Uterus (tissue), 4 donors: ENCODE results near the gene SMG9. TPM values are rescaled to one million over a fixed set of nuclear protein-coding genes. Genes with fewer than 3 reads are reported as not detected.

Experiments used
- DNase-seq, 2 donors: peaks; one replicate each; pipeline ENCODE4 v3.0.0-alpha.2; 2019 to 2020
- H3K27ac ChIP-seq, 2 donors: fragments of 200-600 bp; sonication (generic); 1 replicate in 1 of 2; 2 replicates in 1 of 2; pipeline ENCODE4 v1.5.1; 2016 to 2018
- H3K27me3 ChIP-seq, 2 donors: fragments of 200-600 bp; sonication (generic); one replicate each; pipeline ENCODE4 v1.5.1; 2018 to 2019; ENCODE audit warnings: control low read depth in 1 of 2
- H3K36me3 ChIP-seq, 2 donors: fragments of 200-600 bp; sonication (generic); one replicate each; pipeline ENCODE4 v1.5.1; 2019; ENCODE audit warnings: control low read depth in 1 of 2
- H3K4me1 ChIP-seq, 2 donors: fragments of 200-600 bp; sonication (generic); one replicate each; pipeline ENCODE4 v1.5.1; 2018 to 2019; ENCODE audit warnings: control low read depth in 1 of 2
- H3K4me3 ChIP-seq, 2 donors: fragments of 200-600 bp; sonication (generic); 1 replicate in 1 of 2; 2 replicates in 1 of 2; pipeline ENCODE4 v1.5.1; 2018 to 2019; ENCODE audit warnings: mild to moderate bottlenecking in 1 of 2
- H3K9me3 ChIP-seq, 2 donors: fragments of 200-600 bp; sonication (generic); one replicate each; pipeline ENCODE4 v1.5.1; 2019; ENCODE audit warnings: control low read depth in 1 of 2
- POLR2A ChIP-seq, 2 donors: fragments of 450-650 bp; IDR thresholded peaks; one replicate each; pipeline ENCODE4 v1.6.1; 2016; ENCODE audit warnings: antibody characterized with exemption in 2 of 2, mild to moderate bottlenecking in 1 of 2, moderate library complexity in 1 of 2
- intact Hi-C: fragments of 100-400 bp; cut with DNase I; formaldehyde crosslinking; loops from one replicate; pipeline ENCODE4 v1.15.1; 2023; ENCODE audit warnings: low total_unique reads
- total RNA-seq, 4 donors: library from RNA; depleted of rRNA in 3 of 4; stranded (reverse); fragments of >200 nt in 3 of 4; gene quantifications; one replicate each; pipeline versions ENCODE4 v1.1.0 to v1.2.4, GENCODE V29; 2014 to 2023
- TF ChIP-seq, protein P1 (sequence below), 4 experiments: fragments of 200-600 bp in 2 of 4; fragments of 450-650 bp in 2 of 4; sonication (generic) in 2 of 4; IDR thresholded peaks; one replicate each; pipeline ENCODE4 v1.5.1; 2016 to 2019; ENCODE audit warnings: antibody characterized with exemption in 4 of 4, mild to moderate bottlenecking in 2 of 4, moderate library complexity in 1 of 4
- donor health status: DM: yes; HTN: yes; CAD: no.

SMG9 gene
- total RNA-seq, 4 donors from 2014 or later = 14.9 to 44.9 (median 27.2) TPM

DNA sequence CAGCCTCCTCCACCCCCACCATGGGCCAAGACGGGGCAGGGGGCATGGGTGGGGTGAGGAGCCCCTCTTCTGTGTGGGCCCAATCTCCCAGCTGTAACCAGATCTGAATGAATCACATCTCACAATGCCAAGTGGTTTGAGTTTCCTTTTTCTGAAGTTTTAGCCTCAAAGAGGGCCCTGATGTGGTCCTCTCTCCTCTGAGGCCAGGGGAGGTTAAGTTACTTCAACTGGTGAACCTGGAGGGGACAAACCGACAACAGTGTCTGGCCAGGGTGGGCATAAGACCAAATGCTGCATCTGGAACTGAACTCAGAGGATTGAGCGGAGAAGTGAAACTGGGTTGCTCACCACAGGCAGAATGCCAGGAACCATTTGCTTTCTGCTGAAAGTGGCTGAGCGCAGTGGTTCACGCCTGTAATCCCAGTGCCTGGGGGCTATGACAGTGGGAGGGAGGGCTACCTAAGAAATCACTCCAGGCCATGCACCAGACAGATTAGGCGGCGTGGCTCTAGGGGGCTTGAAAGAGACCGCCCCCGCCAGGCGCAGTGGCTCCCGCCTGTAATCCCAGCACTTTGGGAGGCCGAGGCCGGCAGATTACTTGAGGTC is 54.3 kb downstream of the SMG9 start:
- no peaks in the 10 kb centered on the region for H3K4me1 ChIP-seq
- TF ChIP-seq, protein P1, sequence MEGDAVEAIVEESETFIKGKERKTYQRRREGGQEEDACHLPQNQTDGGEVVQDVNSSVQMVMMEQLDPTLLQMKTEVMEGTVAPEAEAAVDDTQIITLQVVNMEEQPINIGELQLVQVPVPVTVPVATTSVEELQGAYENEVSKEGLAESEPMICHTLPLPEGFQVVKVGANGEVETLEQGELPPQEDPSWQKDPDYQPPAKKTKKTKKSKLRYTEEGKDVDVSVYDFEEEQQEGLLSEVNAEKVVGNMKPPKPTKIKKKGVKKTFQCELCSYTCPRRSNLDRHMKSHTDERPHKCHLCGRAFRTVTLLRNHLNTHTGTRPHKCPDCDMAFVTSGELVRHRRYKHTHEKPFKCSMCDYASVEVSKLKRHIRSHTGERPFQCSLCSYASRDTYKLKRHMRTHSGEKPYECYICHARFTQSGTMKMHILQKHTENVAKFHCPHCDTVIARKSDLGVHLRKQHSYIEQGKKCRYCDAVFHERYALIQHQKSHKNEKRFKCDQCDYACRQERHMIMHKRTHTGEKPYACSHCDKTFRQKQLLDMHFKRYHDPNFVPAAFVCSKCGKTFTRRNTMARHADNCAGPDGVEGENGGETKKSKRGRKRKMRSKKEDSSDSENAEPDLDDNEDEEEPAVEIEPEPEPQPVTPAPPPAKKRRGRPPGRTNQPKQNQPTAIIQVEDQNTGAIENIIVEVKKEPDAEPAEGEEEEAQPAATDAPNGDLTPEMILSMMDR (IDR thresholded peaks at IDR 0.05) = no peak
- no peak for TF ChIP-seq POLR2A (IDR thresholded peaks at IDR 0.05)
- no peaks in the 10 kb centered on the region for H3K36me3 ChIP-seq
- H3K27ac ChIP-seq = peak overlapping the region; percentile 71 to 83
- peak overlapping the region; percentile 17 to 21 for H3K4me3 ChIP-seq
- peak; percentile 67 to 70 for DNase-seq
- H3K27me3 ChIP-seq = no peaks in the 10 kb centered on the region
- intact Hi-C loops = no loop called here
- no peaks in the 10 kb centered on the region for H3K9me3 ChIP-seq

DNA sequence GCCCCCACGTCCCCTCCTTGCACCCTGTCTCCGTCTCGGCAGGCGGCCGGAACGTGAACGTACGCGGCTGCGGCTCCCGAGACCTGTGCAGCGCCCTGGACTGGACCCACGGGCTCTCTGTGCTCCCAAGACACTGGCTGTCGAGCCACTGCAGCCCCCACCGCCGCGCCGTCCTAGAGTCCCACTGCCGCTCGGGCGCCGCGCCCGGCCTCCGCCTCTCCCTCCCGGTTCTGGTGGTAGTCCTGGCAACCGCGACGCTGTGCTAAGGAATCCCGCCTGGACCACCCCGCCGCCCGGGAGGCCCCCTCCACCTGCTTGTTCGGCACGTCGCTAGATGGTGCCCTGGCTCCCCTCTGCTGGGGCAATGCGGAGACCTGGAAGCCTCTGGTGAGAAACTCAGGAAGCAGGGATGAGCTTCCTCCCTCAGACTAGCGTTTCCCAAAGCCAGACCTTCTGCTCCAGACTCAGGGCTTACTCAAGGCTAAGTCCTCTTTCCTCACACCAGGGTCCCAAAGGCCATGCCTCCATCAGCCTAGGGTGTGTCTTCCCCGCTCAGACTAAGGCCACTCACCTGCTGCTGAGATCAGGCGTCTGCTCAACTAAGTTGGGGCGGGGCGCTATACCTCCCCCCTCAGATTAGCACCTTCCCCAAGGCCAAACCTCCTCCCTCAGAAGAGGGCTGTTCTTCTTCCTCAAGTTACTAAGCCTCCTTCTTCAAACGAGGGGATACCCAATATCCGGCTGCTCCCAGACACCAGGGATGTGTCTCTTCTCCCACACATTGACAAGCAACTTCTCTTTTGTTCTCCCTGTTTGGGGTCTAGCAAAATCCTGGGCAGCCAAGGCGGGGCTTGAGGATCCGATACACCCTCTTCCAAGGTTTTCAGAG is 55.0 kb downstream of the SMG9 start:
- TF ChIP-seq POLR2A (IDR thresholded peaks at IDR 0.05) = no peak
- TF ChIP-seq, protein P1 (IDR thresholded peaks at IDR 0.05) = no peak
- Histone ChIP-seq H3K9me3 (no peaks in the 10 kb centered on the region), H3K36me3 (no peaks in the 10 kb centered on the region), H3K4me1 (no peaks in the 10 kb centered on the region), H3K27ac (peak overlapping the region; percentile 71 to 83), H3K27me3 (no peaks in the 10 kb centered on the region), H3K4me3 (peak overlapping the region in 1 of 2 donors; percentile 0)
- intact Hi-C loops = no loop called here
- peak in 1 of 2 donors; percentile 55 for DNase-seq

DNA sequence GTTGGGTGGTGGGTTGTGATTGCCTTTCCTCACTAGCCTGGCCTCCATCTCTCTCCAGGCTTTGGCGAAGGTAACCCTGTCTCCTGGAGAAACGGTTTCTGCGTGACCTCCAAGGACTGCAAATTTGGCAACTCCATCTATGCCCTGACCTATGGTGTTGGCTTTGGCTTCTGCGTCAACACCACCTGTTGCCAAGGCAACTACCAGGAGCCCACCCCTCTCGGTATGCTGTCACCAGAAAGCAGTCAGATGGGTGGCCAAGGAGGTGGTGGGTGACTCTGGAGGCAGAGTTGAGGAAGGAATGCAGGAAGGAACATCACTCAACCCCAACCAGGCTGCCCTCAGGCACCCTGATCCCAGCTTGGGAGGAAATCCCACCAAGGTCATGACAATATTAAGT is 57.5 kb downstream of the SMG9 start:
- intact Hi-C loops = no loop called here
- Histone ChIP-seq H3K36me3 (no peaks in the 10 kb centered on the region), H3K4me3 (no peak overlapping the region), H3K4me1 (no peaks in the 10 kb centered on the region), H3K27ac (no peak overlapping the region), H3K9me3 (no peaks in the 10 kb centered on the region), H3K27me3 (no peaks in the 10 kb centered on the region)
- no peak for TF ChIP-seq POLR2A (IDR thresholded peaks at IDR 0.05)
- TF ChIP-seq, protein P1 (IDR thresholded peaks at IDR 0.05) = no peak
- no peak for DNase-seq

- Histone ChIP-seq H3K27me3 (no peaks in the 10 kb centered on the region), H3K36me3 (no peaks in the 10 kb centered on the region), H3K4me3 (no peak overlapping the region), H3K9me3 (peaks cover 0 to 9% of the 10 kb centered on the region in 2 donors), H3K27ac (no peak overlapping the region), H3K4me1 (no peaks in the 10 kb centered on the region)
- intact Hi-C loops = no loop called here
- DNase-seq = no peak
- no peak for TF ChIP-seq POLR2A (IDR thresholded peaks at IDR 0.05)
- TF ChIP-seq, protein P1 (IDR thresholded peaks at IDR 0.05) = no peak
Observed at GRCh38 chr19:43695985-43696704, 58.6 kb downstream of the SMG9 start.
